ENCODE results near the gene EXOC4.

- TF ChIP-seq POLR2A (IDR thresholded peaks at IDR 0.05): no peak
- TF ChIP-seq CTCF (IDR thresholded peaks at IDR 0.05): no peak
- TF ChIP-seq POLR2AphosphoS5 (IDR thresholded peaks at IDR 0.05): no peak
These were observed 818.8 kb downstream of the EXOC4 start for GRCh38 chr7:134071355-134072331.

Measured in transverse colon (tissue), 4 donors.